ENCODE results near the gene MLIP. TPM values are rescaled to one million over a fixed set of nuclear protein-coding genes. Genes with fewer than 3 reads are reported as not detected.

MLIP gene
- total RNA-seq, 1 experiment from 2014 or later: not detected

- no peak for TF ChIP-seq PRDM15 (CRISPR knock-in tag; IDR thresholded peaks at IDR 0.05)
Observed at GRCh38 chr6:54094786-54095185, 16.5 kb upstream of the MLIP start (continued).

GRCh38 chr6:54095723-54096122, 15.5 kb upstream of the MLIP start:
- H3K4me1 Mint-ChIP-seq: peaks cover 4% of the 10 kb centered on the region; the same call in 1 of the 2 replicates
- no peak overlapping the region for H3K27ac Mint-ChIP-seq
- H3K27me3 Mint-ChIP-seq (ENCODE audit: low read depth): no peaks in the 10 kb centered on the region
- H3K9me3 Mint-ChIP-seq: peaks cover 8% of the 10 kb centered on the region
- ATAC-seq (no peak), DNase-seq (ENCODE audit: low spot score) (no peak)
- TF ChIP-seq ZNF671 (CRISPR knock-in tag; IDR thresholded peaks at IDR 0.05) (no peak), ESRRA (CRISPR knock-in tag; IDR thresholded peaks at IDR 0.05; ENCODE audit: borderline replicate concordance) (no peak), PREB (CRISPR knock-in tag; IDR thresholded peaks at IDR 0.05; ENCODE audit: borderline replicate concordance) (no peak), ZNF512 (CRISPR knock-in tag; IDR thresholded peaks at IDR 0.05; ENCODE audit: borderline replicate concordance) (no peak), SMAD3 (CRISPR knock-in tag; IDR thresholded peaks at IDR 0.05; ENCODE audit: borderline replicate concordance) (no peak), NFYB (CRISPR knock-in tag; conservative IDR thresholded peaks at IDR 0.05; ENCODE audit: low read depth) (no peak), NFE2L1 (CRISPR knock-in tag; IDR thresholded peaks at IDR 0.05) (no peak), ZMAT4 (CRISPR knock-in tag; IDR thresholded peaks at IDR 0.05) (no peak)
- TF ChIP-seq, protein P1, sequence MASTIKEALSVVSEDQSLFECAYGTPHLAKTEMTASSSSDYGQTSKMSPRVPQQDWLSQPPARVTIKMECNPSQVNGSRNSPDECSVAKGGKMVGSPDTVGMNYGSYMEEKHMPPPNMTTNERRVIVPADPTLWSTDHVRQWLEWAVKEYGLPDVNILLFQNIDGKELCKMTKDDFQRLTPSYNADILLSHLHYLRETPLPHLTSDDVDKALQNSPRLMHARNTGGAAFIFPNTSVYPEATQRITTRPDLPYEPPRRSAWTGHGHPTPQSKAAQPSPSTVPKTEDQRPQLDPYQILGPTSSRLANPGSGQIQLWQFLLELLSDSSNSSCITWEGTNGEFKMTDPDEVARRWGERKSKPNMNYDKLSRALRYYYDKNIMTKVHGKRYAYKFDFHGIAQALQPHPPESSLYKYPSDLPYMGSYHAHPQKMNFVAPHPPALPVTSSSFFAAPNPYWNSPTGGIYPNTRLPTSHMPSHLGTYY (CRISPR knock-in tag; IDR thresholded peaks at IDR 0.05): no peak
- CTCF ChIA-PET: no interaction called here
- H3K4me3 Mint-ChIP-seq: no peak overlapping the region
- POLR2A ChIA-PET: no interaction called here
- no peaks in the 10 kb centered on the region for H3K36me3 Mint-ChIP-seq

DNA sequence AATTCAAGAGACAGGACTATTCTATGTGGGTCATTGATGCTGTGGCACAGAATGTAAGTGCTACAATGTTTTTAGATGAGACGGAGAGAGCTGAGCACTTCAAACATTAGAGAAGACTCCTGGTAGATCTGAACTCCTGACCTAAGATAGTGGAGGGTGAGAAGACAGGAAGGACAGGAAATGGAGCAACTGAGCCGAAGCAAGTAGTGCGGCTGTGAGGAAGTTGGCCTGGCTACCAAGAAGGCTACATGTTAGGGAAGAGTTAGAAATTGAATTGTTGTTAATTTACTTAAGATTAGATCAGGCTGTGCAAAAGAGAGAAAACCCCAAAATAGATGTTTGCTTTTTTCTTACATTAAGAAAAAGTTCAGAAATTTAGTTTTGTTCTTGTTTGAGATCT, 14.4 kb upstream of the MLIP start:
- DNase-seq (ENCODE audit: low spot score) (no peak), ATAC-seq (no peak)
- TF ChIP-seq ZMAT4 (CRISPR knock-in tag; IDR thresholded peaks at IDR 0.05) (no peak), SP1 (CRISPR knock-in tag; conservative IDR thresholded peaks at IDR 0.05) (no peak)
- TF ChIP-seq, protein P2, sequence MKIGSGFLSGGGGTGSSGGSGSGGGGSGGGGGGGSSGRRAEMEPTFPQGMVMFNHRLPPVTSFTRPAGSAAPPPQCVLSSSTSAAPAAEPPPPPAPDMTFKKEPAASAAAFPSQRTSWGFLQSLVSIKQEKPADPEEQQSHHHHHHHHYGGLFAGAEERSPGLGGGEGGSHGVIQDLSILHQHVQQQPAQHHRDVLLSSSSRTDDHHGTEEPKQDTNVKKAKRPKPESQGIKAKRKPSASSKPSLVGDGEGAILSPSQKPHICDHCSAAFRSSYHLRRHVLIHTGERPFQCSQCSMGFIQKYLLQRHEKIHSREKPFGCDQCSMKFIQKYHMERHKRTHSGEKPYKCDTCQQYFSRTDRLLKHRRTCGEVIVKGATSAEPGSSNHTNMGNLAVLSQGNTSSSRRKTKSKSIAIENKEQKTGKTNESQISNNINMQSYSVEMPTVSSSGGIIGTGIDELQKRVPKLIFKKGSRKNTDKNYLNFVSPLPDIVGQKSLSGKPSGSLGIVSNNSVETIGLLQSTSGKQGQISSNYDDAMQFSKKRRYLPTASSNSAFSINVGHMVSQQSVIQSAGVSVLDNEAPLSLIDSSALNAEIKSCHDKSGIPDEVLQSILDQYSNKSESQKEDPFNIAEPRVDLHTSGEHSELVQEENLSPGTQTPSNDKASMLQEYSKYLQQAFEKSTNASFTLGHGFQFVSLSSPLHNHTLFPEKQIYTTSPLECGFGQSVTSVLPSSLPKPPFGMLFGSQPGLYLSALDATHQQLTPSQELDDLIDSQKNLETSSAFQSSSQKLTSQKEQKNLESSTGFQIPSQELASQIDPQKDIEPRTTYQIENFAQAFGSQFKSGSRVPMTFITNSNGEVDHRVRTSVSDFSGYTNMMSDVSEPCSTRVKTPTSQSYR (CRISPR knock-in tag; IDR thresholded peaks at IDR 0.05): no peak
- no peaks in the 10 kb centered on the region for H3K27me3 Mint-ChIP-seq (ENCODE audit: low read depth)
- peaks cover 8% of the 10 kb centered on the region for H3K9me3 Mint-ChIP-seq
- H3K4me1 Mint-ChIP-seq: peaks cover 4% of the 10 kb centered on the region; the same call in 1 of the 2 replicates
- no peak overlapping the region for H3K27ac Mint-ChIP-seq
- H3K4me3 Mint-ChIP-seq: no peak overlapping the region
- H3K36me3 Mint-ChIP-seq: no peaks in the 10 kb centered on the region
- CTCF ChIA-PET: no interaction called here
- POLR2A ChIA-PET: no interaction called here
